Neutrophil (primary cell): Measurements from ENCODE around the gene LRMDA.

ENCODE experiments used
- H3K27ac ChIP-seq: fragments of 200-600 bp; sonication (generic); 2 replicates; pipeline ENCODE4 v1.5.1; 2016; ENCODE audit warnings: mild to moderate bottlenecking, moderate library complexity
- H3K27me3 ChIP-seq: fragments of 200-600 bp; sonication (generic); 2 replicates; pipeline ENCODE4 v1.6.0; 2016; ENCODE audit warnings: mild to moderate bottlenecking
- H3K36me3 ChIP-seq: fragments of 200-600 bp; sonication (generic); 2 replicates; pipeline ENCODE4 v1.5.1; 2017
- H3K4me1 ChIP-seq, 2 experiments: fragments of 200-600 bp in 1 of 2; sonication (generic) in 1 of 2; 1 replicate in 1 of 2; 2 replicates in 1 of 2; pipeline versions ENCODE4 v1.5.1 to v1.6.1; 2013 to 2016; ENCODE audit warnings: low read depth in 1 of 2, low read length in 1 of 2, mild to moderate bottlenecking in 1 of 2, moderate library complexity in 1 of 2; ENCODE audit not compliant: control insufficient read depth in 1 of 2, insufficient read depth in 1 of 2
- H3K4me3 ChIP-seq, 2 experiments: fragments of 200-600 bp in 1 of 2; sonication (generic) in 1 of 2; 1 replicate in 1 of 2; 2 replicates in 1 of 2; pipeline ENCODE4 v1.5.1; 2013 to 2016; ENCODE audit warnings: low read depth in 1 of 2, low read length in 1 of 2, mild to moderate bottlenecking in 1 of 2, moderate library complexity in 1 of 2
- H3K9me3 ChIP-seq: fragments of 200-600 bp; sonication (generic); 2 replicates; pipeline ENCODE4 v1.5.1; 2016
- TF ChIP-seq, protein P1 (sequence below): fragments of 200-600 bp; sonication (generic); IDR thresholded peaks from 2 replicates; pipeline ENCODE4 v1.5.1; 2016; ENCODE audit warnings: antibody characterized with exemption

The LRMDA gene

GRCh38 chr10:76432016-76433012, 1000.9 kb downstream of the LRMDA start:
- no peak overlapping the region for H3K4me3 ChIP-seq
- no peaks in the 10 kb centered on the region for H3K4me1 ChIP-seq
- no peaks in the 10 kb centered on the region for H3K9me3 ChIP-seq
- no peaks in the 10 kb centered on the region for H3K27me3 ChIP-seq
- TF ChIP-seq, protein P1, sequence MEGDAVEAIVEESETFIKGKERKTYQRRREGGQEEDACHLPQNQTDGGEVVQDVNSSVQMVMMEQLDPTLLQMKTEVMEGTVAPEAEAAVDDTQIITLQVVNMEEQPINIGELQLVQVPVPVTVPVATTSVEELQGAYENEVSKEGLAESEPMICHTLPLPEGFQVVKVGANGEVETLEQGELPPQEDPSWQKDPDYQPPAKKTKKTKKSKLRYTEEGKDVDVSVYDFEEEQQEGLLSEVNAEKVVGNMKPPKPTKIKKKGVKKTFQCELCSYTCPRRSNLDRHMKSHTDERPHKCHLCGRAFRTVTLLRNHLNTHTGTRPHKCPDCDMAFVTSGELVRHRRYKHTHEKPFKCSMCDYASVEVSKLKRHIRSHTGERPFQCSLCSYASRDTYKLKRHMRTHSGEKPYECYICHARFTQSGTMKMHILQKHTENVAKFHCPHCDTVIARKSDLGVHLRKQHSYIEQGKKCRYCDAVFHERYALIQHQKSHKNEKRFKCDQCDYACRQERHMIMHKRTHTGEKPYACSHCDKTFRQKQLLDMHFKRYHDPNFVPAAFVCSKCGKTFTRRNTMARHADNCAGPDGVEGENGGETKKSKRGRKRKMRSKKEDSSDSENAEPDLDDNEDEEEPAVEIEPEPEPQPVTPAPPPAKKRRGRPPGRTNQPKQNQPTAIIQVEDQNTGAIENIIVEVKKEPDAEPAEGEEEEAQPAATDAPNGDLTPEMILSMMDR: no peak
- no peak overlapping the region for H3K27ac ChIP-seq
- no peaks in the 10 kb centered on the region for H3K36me3 ChIP-seq

GRCh38 chr10:76433161-76434005, 1002.0 kb downstream of the LRMDA start:
- H3K27ac ChIP-seq: no peak overlapping the region
- TF ChIP-seq, protein P1: no peak

DNA sequence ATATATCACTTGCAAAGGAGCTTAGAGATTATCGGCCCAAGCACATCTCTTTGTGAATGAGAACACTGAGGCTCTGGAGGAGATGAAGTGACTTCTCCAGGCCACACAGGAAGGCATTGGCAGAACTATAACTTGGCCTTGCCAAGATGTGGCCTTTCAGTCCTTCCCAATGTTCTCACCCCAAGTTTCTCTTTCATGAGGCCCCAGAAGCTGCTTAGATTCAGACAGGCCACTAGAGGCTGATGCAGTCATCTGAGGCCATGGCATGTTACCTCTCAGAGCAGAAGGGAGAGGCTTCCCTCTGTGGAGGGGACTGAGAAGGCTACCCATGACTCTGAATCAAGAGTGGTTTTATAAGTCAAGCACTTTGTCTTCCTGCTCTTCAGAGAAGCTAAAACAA, 1003.7 kb downstream of the LRMDA start:
- no peaks in the 10 kb centered on the region for H3K4me1 ChIP-seq
- TF ChIP-seq, protein P1: no peak

More at GRCh38 chr10:76433161-76434005, 1002.0 kb downstream of the LRMDA start:
- Histone ChIP-seq H3K27me3 (no peaks in the 10 kb centered on the region), H3K36me3 (no peaks in the 10 kb centered on the region), H3K4me3 (no peak overlapping the region), H3K9me3 (no peaks in the 10 kb centered on the region), H3K4me1 (no peaks in the 10 kb centered on the region)

GRCh38 chr10:76436401-76436811, 1005.0 kb downstream of the LRMDA start:
- H3K9me3 ChIP-seq: no peaks in the 10 kb centered on the region
- H3K4me1 ChIP-seq: no peaks in the 10 kb centered on the region
- H3K36me3 ChIP-seq: no peaks in the 10 kb centered on the region
- TF ChIP-seq, protein P1: no peak
- no peaks in the 10 kb centered on the region for H3K27me3 ChIP-seq
- H3K27ac ChIP-seq: no peak overlapping the region
- H3K4me3 ChIP-seq: no peak overlapping the region

More for the DNA sequence above, 1003.7 kb downstream of the LRMDA start:
- Histone ChIP-seq H3K27ac (no peak overlapping the region), H3K4me3 (no peak overlapping the region), H3K27me3 (no peaks in the 10 kb centered on the region), H3K36me3 (no peaks in the 10 kb centered on the region), H3K9me3 (no peaks in the 10 kb centered on the region)

DNA sequence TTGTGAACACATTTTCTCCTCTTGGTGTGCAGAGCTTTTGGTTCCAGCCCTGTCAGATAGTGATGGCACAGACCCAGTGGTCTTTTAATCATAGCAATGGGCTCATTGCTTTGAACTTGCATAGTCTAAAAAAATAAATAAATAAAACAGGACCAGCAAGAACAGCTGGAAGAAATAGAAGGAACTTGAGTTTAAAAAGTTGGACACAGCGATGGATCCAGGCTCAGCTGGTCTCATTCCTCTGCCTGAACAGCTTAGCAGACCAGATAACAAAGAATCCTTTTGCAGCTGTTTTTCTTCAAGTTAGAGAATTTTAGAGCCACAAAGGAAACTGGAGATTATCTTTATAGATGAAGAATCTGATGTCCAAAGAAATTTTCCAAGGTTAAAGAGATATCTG, 1005.6 kb downstream of the LRMDA start:
- H3K4me3 ChIP-seq: no peak overlapping the region
- no peaks in the 10 kb centered on the region for H3K36me3 ChIP-seq
- no peak overlapping the region for H3K27ac ChIP-seq
- H3K4me1 ChIP-seq: no peaks in the 10 kb centered on the region
- no peaks in the 10 kb centered on the region for H3K27me3 ChIP-seq
- TF ChIP-seq, protein P1: no peak
- no peaks in the 10 kb centered on the region for H3K9me3 ChIP-seq
